Neural cell (in vitro differentiated cells): ENCODE results near the gene CARS1. TPM values are rescaled to one million over a fixed set of nuclear protein-coding genes. Genes with fewer than 3 reads are reported as not detected.

ENCODE experiments used
- H2AFZ ChIP-seq: fragments of 200-600, 300-800 bp; sonication (generic), shearing (Covaris generic); 2 replicates; pipeline ENCODE4 v1.6.0; 2014; ENCODE audit warnings: low read depth, mild to moderate bottlenecking, antibody characterized with exemption, low read length, moderate library complexity
- H3F3A ChIP-seq: fragments of 200-600 bp; shearing (Covaris generic); 2 replicates; pipeline ENCODE4 v1.6.1; 2016; ENCODE audit warnings: mild to moderate bottlenecking, moderate library complexity, mixed read lengths, antibody characterized with exemption, low read length; ENCODE audit not compliant: insufficient read depth, poor library complexity, severe bottlenecking
- H3K27ac ChIP-seq: fragments of 200-600, 300-800 bp; sonication (generic), shearing (Covaris generic); 2 replicates; pipeline ENCODE4 v1.5.1; 2014; ENCODE audit warnings: mild to moderate bottlenecking, low read length, moderate library complexity
- H3K27me3 ChIP-seq: fragments of 300-800, 200-600 bp; sonication (generic), shearing (Covaris generic); 2 replicates; pipeline ENCODE4 v1.6.0; 2014; ENCODE audit warnings: mild to moderate bottlenecking, low read depth, low read length, moderate library complexity; ENCODE audit not compliant: insufficient read depth
- H3K36me3 ChIP-seq: fragments of 300-800, 200-600 bp; sonication (generic), shearing (Covaris generic); 2 replicates; pipeline ENCODE4 v1.5.1; 2014; ENCODE audit warnings: mild to moderate bottlenecking, antibody characterized with exemption, low read length, moderate library complexity; ENCODE audit not compliant: insufficient read depth
- H3K4me2 ChIP-seq: fragments of 300-800, 200-600 bp; sonication (generic), shearing (Covaris generic); 2 replicates; pipeline ENCODE4 v1.6.0; 2014; ENCODE audit warnings: mild to moderate bottlenecking, low read length
- H3K4me3 ChIP-seq: fragments of 300-800, 200-600 bp; sonication (generic), shearing (Covaris generic); 2 replicates; pipeline ENCODE4 v1.5.1; 2014; ENCODE audit warnings: mild to moderate bottlenecking, low read length, moderate library complexity
- H3K79me2 ChIP-seq: fragments of 200-600 bp; shearing (Covaris generic); replicated peaks from 2 replicates; pipeline ENCODE4 v1.6.0; 2014; ENCODE audit warnings: mild to moderate bottlenecking, low read length, moderate library complexity; ENCODE audit not compliant: insufficient read depth
- H3K9ac ChIP-seq: fragments of 300-800, 200-600 bp; sonication (generic), shearing (Covaris generic); 2 replicates; pipeline ENCODE4 v1.6.1; 2016; ENCODE audit warnings: mild to moderate bottlenecking, low read length, mixed read lengths
- H3K9me2 ChIP-seq: fragments of 200-600 bp; shearing (Covaris generic); 2 replicates; pipeline ENCODE4 v1.6.1; 2016; ENCODE audit warnings: mild to moderate bottlenecking, low read length, mixed read lengths; ENCODE audit not compliant: insufficient read depth
- H3K9me3 ChIP-seq: fragments of 200-600, 300-800 bp; sonication (generic), shearing (Covaris generic); 2 replicates; pipeline ENCODE4 v1.6.1; 2016; ENCODE audit warnings: mild to moderate bottlenecking, mixed run types, low read length, moderate library complexity, mixed read lengths
- H4K20me1 ChIP-seq: fragments of 200-600 bp; shearing (Covaris generic); 2 replicates; pipeline ENCODE4 v1.6.1; 2016; ENCODE audit warnings: mild to moderate bottlenecking, mixed run types; ENCODE audit not compliant: insufficient read depth
- EP300 ChIP-seq: fragments of 450-650 bp; conservative IDR thresholded peaks from 2 replicates; pipeline ENCODE4 v1.6.1; 2014; ENCODE audit warnings: antibody characterized with exemption, mild to moderate bottlenecking, moderate library complexity; ENCODE audit not compliant: poor library complexity, severe bottlenecking
- EZH2 ChIP-seq: fragments of 200-600, 300-800 bp; shearing (Covaris generic), sonication (generic); IDR thresholded peaks from 2 replicates; pipeline ENCODE4 v1.6.1; 2014; ENCODE audit warnings: antibody characterized with exemption, low read length, borderline replicate concordance, mild to moderate bottlenecking; ENCODE audit not compliant: insufficient read depth, poor library complexity, severe bottlenecking
- MXI1 ChIP-seq: fragments of 450-650 bp; conservative IDR thresholded peaks from 2 replicates; pipeline ENCODE4 v1.6.1; 2014; ENCODE audit warnings: antibody characterized with exemption, mild to moderate bottlenecking; ENCODE audit not compliant: poor library complexity, severe bottlenecking
- POLR2AphosphoS5 ChIP-seq: IDR thresholded peaks from 2 replicates; pipeline ENCODE4 v1.6.1; 2012
- RAD21 ChIP-seq: fragments of 450-650 bp; conservative IDR thresholded peaks from 2 replicates; pipeline ENCODE4 v1.6.1; 2014; ENCODE audit warnings: antibody characterized with exemption, mild to moderate bottlenecking, moderate library complexity
- REST ChIP-seq: IDR thresholded peaks from 2 replicates; pipeline ENCODE4 v1.6.1; 2012; ENCODE audit warnings: borderline replicate concordance
- SMC3 ChIP-seq: fragments of 450-650 bp; conservative IDR thresholded peaks from 2 replicates; pipeline ENCODE4 v1.6.1; 2014; ENCODE audit warnings: antibody characterized with exemption, mild to moderate bottlenecking, moderate library complexity; ENCODE audit not compliant: poor library complexity
- TAF1 ChIP-seq: IDR thresholded peaks from 2 replicates; pipeline ENCODE4 v1.6.1; 2012; ENCODE audit warnings: low read depth
- polyA plus RNA-seq: library from polyadenylated mRNA; depleted of rRNA; stranded (reverse); fragments of >200 nt; gene quantifications from 2 replicates; pipeline ENCODE4 v1.2.3, GENCODE V29; 2014
- TF ChIP-seq, protein P1 (sequence below): fragments of 450-650 bp; IDR thresholded peaks from 2 replicates; pipeline ENCODE4 v1.5.1; 2014; ENCODE audit warnings: antibody characterized with exemption, mild to moderate bottlenecking, moderate library complexity; ENCODE audit not compliant: poor library complexity, severe bottlenecking

Gene CARS1
- polyA plus RNA-seq, 1 donor from 2014 or later: 48.2 TPM

- Histone ChIP-seq H3K9me2 (no peaks in the 10 kb centered on the region), H3K4me3 (no peak overlapping the region), H3K27me3 (no peaks in the 10 kb centered on the region), H3K36me3 (no peaks in the 10 kb centered on the region), H3K9me3 (no peaks in the 10 kb centered on the region), H3F3A (no peaks in the 10 kb centered on the region), H3K9ac (no peak overlapping the region), H2AFZ (no peak overlapping the region), H3K27ac (no peak overlapping the region), H3K4me2 (no peak overlapping the region), H4K20me1 (no peaks in the 10 kb centered on the region), H3K79me2 (no peaks in the 10 kb centered on the region)
- TF ChIP-seq, protein P1, sequence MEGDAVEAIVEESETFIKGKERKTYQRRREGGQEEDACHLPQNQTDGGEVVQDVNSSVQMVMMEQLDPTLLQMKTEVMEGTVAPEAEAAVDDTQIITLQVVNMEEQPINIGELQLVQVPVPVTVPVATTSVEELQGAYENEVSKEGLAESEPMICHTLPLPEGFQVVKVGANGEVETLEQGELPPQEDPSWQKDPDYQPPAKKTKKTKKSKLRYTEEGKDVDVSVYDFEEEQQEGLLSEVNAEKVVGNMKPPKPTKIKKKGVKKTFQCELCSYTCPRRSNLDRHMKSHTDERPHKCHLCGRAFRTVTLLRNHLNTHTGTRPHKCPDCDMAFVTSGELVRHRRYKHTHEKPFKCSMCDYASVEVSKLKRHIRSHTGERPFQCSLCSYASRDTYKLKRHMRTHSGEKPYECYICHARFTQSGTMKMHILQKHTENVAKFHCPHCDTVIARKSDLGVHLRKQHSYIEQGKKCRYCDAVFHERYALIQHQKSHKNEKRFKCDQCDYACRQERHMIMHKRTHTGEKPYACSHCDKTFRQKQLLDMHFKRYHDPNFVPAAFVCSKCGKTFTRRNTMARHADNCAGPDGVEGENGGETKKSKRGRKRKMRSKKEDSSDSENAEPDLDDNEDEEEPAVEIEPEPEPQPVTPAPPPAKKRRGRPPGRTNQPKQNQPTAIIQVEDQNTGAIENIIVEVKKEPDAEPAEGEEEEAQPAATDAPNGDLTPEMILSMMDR: no peak
- TF ChIP-seq SMC3 (no peak), RAD21 (no peak), MXI1 (no peak), TAF1 (no peak), EP300 (no peak), EZH2 (no peak), REST (no peak), POLR2AphosphoS5 (no peak)
Observed at GRCh38 chr11:3008746-3009336, 48.4 kb downstream of the CARS1 start.

DNA sequence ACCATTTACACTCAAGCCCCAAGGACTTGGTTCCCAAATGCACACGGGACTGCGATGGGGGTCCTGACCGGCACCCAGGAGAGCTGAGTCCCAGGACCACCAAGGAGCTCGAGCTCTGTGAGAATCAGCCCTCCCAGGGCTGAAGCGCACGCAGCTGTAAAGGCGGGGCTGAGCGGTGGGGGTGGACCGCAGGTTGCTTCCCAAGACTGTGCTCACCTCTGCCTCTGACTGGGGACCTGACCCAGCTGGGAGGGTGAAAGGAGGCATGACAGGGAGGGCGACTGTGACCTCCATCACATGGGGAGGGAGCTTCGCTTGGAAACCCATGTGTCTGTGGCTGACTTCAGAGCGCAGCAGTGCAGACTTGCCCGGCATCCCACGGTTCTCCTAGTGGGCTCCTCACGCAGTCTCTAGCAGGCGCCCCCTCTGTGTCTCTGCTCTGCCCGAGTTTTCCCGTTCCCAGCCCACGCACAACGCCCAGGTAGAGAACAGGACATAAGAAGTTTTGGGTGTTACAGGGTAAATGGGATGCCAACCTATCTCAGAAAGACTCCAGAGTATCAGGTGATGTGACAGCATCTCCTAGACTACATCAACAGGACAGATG is 49.7 kb downstream of the CARS1 start:
- no peak overlapping the region for H2AFZ ChIP-seq
- no peaks in the 10 kb centered on the region for H3K9me2 ChIP-seq
- no peaks in the 10 kb centered on the region for H3K9me3 ChIP-seq
- H3K4me2 ChIP-seq: no peak overlapping the region
- no peaks in the 10 kb centered on the region for H3K27me3 ChIP-seq
- H3K27ac ChIP-seq: no peak overlapping the region
- no peak overlapping the region for H3K9ac ChIP-seq
- TF ChIP-seq RAD21 (no peak), EP300 (no peak)
- H4K20me1 ChIP-seq: no peaks in the 10 kb centered on the region
- H3F3A ChIP-seq: no peaks in the 10 kb centered on the region
- no peaks in the 10 kb centered on the region for H3K36me3 ChIP-seq
- no peaks in the 10 kb centered on the region for H3K79me2 ChIP-seq
- H3K4me3 ChIP-seq: no peak overlapping the region
